AG20443 (cell line): ENCODE results near the gene GRID2.

Experiments
- DNase-seq: peaks from one replicate; pipeline ENCODE4 v3.0.0; 2012; ENCODE audit warnings: low spot score, mixed read lengths

GRID2 gene

DNA sequence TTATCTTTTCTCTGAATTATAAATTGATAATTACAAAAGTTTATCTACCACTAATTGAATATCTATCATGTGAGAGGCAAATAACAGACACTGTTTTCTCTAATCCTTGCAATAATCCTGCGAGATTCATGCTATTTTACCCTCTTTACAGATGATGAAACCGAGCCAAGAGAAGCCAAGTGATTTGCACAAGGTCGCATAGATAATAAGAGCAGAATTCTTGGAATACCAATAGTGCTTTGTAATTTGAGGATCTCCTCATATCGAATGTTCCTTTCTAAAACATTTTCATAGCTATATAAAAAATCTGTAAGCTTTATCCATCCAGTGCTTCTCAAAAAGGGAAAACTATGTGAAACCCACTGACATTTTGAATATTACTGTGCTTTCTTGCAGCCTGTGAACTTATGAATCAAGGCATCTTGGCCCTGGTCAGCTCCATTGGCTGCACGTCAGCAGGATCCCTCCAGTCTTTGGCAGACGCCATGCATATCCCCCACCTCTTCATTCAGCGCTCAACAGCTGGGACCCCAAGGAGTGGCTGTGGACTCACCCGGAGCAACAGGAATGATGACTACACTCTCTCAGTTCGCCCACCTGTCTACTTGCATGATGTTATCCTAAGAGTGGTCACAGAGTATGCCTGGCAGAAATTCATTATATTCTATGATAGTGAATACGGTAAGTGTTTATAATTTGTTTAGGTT, 781.0 kb downstream of the GRID2 start:
- DNase-seq = no peak

DNA sequence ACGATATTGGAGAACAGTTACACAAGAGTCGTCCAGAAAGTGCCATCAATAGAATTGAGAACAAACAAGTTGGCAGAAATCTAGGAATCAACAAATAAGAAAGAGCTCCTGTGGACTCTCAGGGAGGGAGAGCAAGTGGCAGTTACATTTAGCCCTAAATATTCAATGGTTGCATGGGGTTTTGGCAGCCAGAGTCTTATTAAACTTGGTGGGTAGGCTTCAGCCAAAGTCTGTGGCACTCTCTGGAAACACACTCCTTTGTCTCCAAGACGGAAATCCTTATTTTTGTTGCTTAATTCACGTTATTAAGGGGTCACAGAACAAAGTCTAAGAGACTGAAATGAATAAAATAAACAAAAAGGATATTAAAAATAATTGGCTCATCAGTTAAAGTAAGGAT, 782.6 kb downstream of the GRID2 start:
- DNase-seq = no peak

DNA sequence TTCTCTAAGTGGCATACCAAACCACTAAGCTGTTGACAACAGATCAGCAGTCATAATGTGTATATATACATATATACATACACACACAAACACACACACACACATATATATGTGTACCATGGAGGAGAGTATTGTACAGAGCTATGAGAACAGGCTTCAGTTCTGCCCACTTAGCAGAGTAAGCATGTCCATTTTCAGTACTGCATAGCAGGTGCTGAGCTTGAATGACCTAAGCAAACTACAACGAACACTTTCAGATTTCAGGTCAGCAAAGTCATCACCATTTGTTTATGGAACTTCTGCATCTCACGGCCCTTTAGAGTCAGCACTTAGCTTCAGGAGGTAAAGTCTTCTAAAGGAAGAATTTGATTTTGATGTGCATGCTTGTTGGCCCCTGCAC, 789.0 kb downstream of the GRID2 start:
- DNase-seq = no peak

GRCh38 chr4:93103042-93103441, 799.3 kb downstream of the GRID2 start:
- no peak for DNase-seq

- no peak for DNase-seq
Observed at GRCh38 chr4:93116624-93117023, 812.9 kb downstream of the GRID2 start.

DNA sequence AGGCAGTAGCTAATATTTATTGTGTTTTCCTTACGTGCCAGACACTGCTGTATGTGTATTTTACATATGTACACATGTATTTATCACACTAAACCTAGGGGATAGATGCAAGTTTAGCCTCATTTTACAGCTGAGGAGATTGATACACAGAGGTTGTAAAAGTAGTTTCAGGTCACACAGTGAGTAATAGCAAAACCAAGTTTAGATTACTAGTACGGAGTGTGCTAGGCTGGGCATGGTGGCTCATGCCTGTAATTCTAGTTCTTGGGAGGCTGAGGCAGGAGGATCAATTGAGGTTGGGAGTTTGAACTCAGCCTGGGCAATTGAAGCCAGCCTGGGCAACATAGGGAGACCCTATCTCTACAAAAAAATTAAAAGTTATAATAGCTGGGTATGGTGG, 823.7 kb downstream of the GRID2 start:
- DNase-seq = no peak

- DNase-seq = no peak
Observed at GRCh38 chr4:93132631-93133030, 828.9 kb downstream of the GRID2 start.

DNA sequence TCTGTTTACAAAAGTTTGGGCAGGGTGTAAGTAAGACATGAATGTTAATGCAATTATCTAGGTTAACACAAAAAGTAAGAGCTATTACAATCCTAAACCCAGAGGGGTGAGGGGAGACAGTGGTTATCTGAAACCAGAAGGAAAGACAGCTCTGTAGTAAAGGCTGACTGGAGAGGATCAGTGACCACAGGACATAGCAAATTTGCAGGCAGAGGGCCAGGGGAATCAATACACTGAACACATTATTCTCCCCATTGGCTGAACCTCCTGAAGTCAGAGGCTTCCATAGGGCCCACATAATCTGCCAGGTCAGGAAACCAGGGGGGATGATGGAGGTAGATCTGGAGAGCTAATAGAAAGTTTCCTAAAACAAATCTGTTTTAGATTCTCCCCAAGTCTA, 835.4 kb downstream of the GRID2 start:
- no peak for DNase-seq

DNA sequence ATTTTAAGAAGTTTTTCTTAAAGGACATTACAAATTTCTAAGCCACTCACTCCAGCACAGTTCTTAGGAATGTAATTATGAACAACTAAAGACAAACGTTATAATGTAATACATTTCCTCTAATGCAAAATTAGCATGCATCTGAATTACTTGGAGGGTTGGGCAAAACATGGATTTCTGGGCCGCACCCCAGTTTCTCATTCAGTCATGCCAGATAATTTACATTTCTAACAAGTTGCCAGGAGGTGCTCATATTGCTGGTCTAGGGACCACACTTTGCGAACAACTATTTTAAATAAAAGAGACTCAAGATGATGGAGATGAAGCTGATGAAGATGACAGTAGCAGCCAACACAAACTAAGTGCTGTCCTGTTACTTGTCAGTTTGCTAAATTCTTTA, 840.1 kb downstream of the GRID2 start:
- DNase-seq = no peak

GRCh38 chr4:93144644-93145043, 840.9 kb downstream of the GRID2 start:
- no peak for DNase-seq

GRCh38 chr4:93147524-93148212, 843.9 kb downstream of the GRID2 start:
- DNase-seq = no peak

GRCh38 chr4:93152491-93152890, 848.7 kb downstream of the GRID2 start:
- no peak for DNase-seq

DNA sequence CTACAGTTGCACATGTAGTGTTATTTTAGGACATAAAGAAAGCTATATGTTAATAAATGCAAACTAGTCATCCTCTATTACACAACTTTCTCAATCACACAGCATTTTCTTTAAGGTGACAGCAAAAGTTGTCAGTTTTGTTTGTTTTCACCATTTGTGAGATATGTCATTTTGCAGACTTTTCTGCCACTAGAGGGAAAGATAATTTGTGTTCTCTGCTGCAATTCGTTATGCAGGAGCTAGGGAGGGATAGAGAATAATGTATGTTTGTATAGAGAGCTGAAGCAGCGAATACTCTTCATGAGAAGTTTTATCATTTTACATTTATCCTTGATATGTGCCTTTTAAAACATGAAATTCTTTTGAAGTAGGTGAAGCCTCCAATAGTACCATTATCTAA, 854.2 kb downstream of the GRID2 start:
- DNase-seq = no peak

DNA sequence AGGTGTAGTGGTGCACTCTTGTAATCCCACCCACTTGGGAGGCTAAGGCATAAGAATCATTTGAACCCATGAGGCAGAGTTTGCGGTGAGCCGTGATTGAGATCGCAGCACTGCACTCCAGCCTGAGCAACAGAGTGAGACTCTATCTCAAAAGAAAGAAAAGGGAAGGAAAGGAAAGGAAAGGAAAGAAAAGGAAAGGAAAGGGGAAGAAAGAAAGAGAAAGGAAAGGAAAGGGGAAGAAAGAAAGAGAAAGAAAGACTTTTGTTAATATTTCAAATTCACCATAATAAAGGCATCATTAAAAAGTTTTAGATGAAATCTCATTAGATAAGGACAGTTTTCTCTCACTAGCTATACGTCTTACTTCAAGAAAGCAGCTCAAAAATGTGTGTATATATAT, 864.3 kb downstream of the GRID2 start:
- no peak for DNase-seq

GRCh38 chr4:93169966-93170365, 866.2 kb downstream of the GRID2 start:
- no peak for DNase-seq

- no peak for DNase-seq
Observed at GRCh38 chr4:93174598-93174997, 870.8 kb downstream of the GRID2 start.

- no peak for DNase-seq
Observed at GRCh38 chr4:93178279-93178678, 874.5 kb downstream of the GRID2 start.

GRCh38 chr4:93179044-93179443, 875.3 kb downstream of the GRID2 start:
- DNase-seq = no peak

DNA sequence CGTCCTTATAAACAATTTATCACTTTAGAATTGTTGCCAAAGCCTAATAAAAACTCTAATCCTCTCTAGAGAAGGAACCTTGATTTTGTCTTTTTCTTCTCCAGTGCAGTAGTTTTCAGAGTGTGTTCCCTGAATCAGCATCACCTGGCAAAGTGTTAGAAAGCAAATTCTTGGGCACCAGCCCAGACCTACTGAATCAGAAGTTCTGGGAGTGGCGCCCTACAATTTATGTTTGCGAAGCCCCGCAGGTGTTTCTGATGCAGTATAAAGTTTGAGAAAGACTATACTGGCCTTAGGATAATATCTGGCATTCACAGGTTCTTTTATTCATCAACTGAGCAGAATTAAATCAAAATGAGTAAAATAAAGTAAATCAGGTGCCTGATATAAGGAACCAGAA, 879.0 kb downstream of the GRID2 start:
- DNase-seq = no peak

DNA sequence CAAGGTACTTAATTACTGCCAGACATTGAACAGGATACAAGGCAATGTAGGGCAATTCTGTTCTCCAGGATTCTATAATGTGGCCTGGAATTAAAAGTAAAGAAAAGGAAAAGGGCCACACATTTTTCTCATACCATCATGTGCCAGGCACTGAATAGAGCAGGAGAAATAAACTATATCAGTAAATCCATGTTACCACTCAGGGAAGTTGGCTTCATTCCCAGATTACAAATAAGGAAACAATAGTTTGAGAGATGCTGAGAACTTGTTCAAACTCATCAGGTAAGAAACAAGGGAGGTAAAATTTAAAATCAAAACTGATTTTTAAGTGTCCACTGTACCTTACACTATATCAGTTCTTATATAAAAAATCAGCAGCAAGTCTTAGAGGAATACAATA, 879.8 kb downstream of the GRID2 start:
- no peak for DNase-seq

GRCh38 chr4:93184053-93184452, 880.3 kb downstream of the GRID2 start:
- DNase-seq = no peak

DNA sequence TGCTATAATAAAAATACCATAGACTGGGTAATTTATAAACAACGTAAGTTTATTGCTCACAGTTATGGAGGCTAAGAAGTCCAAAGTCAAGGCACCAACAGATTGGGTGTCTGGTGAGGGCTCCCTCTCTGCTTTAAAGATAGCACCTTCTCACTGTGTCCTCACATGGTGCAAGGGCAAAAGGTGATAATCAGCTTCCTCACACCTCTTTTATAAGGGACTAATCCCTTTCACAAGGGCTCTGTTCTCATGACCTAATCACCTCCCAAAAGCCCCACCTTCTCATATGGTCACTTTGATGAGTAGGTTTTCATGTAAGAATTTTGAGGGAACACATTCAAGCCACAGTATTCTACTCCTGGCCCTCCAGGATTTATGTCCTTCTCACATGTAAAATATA, 883.1 kb downstream of the GRID2 start:
- no peak for DNase-seq

- no peak for DNase-seq
Observed at GRCh38 chr4:93187466-93187865, 883.7 kb downstream of the GRID2 start.

DNA sequence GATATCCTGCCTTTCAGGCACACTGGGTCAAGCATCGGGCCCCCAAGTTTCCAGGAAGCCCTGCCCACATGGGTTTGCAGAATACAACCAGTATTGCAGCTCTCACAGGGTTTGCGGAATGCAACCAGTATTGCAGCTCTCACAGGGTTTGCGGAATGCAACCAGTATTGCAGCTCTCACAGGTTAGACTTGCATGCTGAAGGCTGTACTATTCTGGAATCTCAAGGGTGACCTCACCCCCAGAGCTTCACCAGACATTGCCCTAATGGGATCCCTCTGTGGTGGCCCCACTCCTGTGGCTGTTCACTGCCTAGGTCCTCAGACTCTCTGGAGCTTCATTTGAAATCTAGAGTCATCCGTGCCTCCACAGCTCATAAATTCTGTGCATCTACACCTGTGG, 884.1 kb downstream of the GRID2 start:
- no peak for DNase-seq
